ENCODE measurements around the gene FAM204A.

- TF ChIP-seq CTCF (IDR thresholded peaks at IDR 0.05; ENCODE audit: low read depth, low read length, poor library complexity, severe bottlenecking) (no peak), EZH2phosphoT487 (IDR thresholded peaks at IDR 0.05; ENCODE audit: borderline replicate concordance, low read length) (no peak)
Observed at GRCh38 chr10:118321724-118322575, 20.2 kb downstream of the FAM204A start.
